Spleen (tissue), 7 donors: ENCODE measurements around the gene LBX2.

Experiments used
- POLR2A ChIP-seq, 3 donors: fragments of 450-650 bp; IDR thresholded peaks; one replicate each; pipeline ENCODE4 v1.5.1; 2017; ENCODE audit warnings: antibody characterized with exemption in 3 of 3, mild to moderate bottlenecking in 1 of 3
- POLR2AphosphoS5 ChIP-seq, 3 donors: sonication (generic); formaldehyde crosslinking; IDR thresholded peaks; one replicate each; pipeline ENCODE4 v1.5.1; 2017; ENCODE audit warnings: antibody characterized with exemption in 3 of 3
- TF ChIP-seq, protein P1 (sequence below), 11 experiments: fragments of 200-600 bp in 7 of 11; fragments of 450-650 bp in 4 of 11; sonication (generic) in 4 of 11; IDR thresholded peaks in 8 of 11; conservative IDR thresholded peaks in 3 of 11; 1 replicate in 7 of 11; 2 replicates in 4 of 11; pipeline versions ENCODE4 v1.4.0 to v1.8.0; 2016 to 2021; ENCODE audit warnings: antibody characterized with exemption in 11 of 11, inconsistent platforms in 4 of 11, mild to moderate bottlenecking in 1 of 11
- donor health status: DM: no; HTN: no; CAD: no; lungs with moderate emphysema.
- donor health status: DM: no; HTN: no; CAD: no.
- donor health status: DM: no; HTN: no; CAD: no.

DNA sequence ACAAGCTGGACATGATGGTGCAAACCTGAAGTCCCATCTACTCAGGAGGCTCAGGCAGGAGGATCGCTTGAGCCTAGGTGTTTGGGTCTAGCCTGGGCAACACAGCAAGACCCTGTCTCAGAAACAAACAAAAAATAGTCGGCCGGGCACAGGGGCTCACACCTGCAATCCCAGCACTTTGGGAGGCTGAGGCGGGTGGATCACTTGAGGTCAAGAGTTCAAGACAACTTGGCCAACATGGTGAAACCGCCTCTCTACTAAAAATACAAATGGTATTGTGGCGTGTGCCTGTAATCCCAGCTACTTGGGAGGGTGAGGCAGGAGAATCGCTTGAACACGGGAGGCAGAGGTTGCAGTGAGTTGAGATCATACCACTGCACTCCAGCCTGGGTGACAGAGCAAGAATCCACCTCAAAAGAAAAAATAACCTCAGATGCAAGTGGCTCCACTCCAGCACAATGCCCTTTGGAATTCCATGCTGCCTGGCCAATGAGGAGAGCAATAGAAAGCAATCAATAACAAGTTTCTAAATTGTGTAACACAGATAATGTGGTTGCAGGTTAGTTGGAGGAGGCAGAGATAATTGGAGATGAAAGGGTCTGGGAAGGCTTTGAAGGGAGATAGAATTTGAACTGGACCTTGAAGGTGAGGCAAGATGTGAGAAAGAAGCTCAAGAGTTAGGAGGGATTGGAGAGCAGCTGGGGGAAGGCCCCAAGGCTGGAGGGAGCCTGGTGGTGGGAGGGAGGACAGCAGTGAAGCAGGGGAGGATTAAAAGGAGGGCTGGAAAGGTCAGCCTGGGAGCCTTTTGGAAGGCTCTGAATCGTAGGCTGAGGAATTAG lies 10.5 kb downstream of the LBX2 start:
- TF ChIP-seq, protein P1, sequence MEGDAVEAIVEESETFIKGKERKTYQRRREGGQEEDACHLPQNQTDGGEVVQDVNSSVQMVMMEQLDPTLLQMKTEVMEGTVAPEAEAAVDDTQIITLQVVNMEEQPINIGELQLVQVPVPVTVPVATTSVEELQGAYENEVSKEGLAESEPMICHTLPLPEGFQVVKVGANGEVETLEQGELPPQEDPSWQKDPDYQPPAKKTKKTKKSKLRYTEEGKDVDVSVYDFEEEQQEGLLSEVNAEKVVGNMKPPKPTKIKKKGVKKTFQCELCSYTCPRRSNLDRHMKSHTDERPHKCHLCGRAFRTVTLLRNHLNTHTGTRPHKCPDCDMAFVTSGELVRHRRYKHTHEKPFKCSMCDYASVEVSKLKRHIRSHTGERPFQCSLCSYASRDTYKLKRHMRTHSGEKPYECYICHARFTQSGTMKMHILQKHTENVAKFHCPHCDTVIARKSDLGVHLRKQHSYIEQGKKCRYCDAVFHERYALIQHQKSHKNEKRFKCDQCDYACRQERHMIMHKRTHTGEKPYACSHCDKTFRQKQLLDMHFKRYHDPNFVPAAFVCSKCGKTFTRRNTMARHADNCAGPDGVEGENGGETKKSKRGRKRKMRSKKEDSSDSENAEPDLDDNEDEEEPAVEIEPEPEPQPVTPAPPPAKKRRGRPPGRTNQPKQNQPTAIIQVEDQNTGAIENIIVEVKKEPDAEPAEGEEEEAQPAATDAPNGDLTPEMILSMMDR (IDR thresholded peaks at IDR 0.05 in 8 of 11, conservative IDR thresholded peaks at IDR 0.05 in 3 of 11) = no peak
- no peak for TF ChIP-seq POLR2A (IDR thresholded peaks at IDR 0.05)
- no peak for TF ChIP-seq POLR2AphosphoS5 (IDR thresholded peaks at IDR 0.05)
